GM10266 (cell line): ENCODE results near the gene COQ4.

Experiments
- DNase-seq: peaks from one replicate; pipeline ENCODE4 v3.0.0; 2012; ENCODE audit errors: extremely low spot score
- CTCF ChIP-seq: IDR thresholded peaks from 2 replicates; pipeline ENCODE4 v1.5.1; 2012; ENCODE audit warnings: mild to moderate bottlenecking, low read depth; ENCODE audit not compliant: control insufficient read depth, insufficient read depth; ENCODE audit errors: missing control alignments

COQ4 gene

GRCh38 chr9:128280084-128280622, 42.5 kb upstream of the COQ4 start:
- no peak for TF ChIP-seq CTCF
- DNase-seq: no peak

GRCh38 chr9:128282500-128282899, 40.1 kb upstream of the COQ4 start:
- DNase-seq: no peak
- no peak for TF ChIP-seq CTCF

- no peak for TF ChIP-seq CTCF
- no peak for DNase-seq
Measured at GRCh38 chr9:128285033-128285784, 37.4 kb upstream of the COQ4 start.

GRCh38 chr9:128286440-128286839, 36.2 kb upstream of the COQ4 start:
- DNase-seq: no peak
- TF ChIP-seq CTCF: no peak

GRCh38 chr9:128288273-128289004, 34.2 kb upstream of the COQ4 start:
- no peak for DNase-seq
- TF ChIP-seq CTCF: no peak

GRCh38 chr9:128292009-128292408, 30.6 kb upstream of the COQ4 start:
- DNase-seq: no peak
- TF ChIP-seq CTCF: no peak

GRCh38 chr9:128293091-128293490, 29.5 kb upstream of the COQ4 start:
- no peak for DNase-seq
- no peak for TF ChIP-seq CTCF
